VCaP (cell line): Measurements from ENCODE around the gene CUL1.

Experiments used
- H3K27ac ChIP-seq: fragments of 450-650 bp; 2 replicates; pipeline ENCODE4 v1.5.1; 2017
- TF ChIP-seq, protein P1 (sequence below): fragments of 450-650 bp; conservative IDR thresholded peaks from 2 replicates; pipeline ENCODE4 v1.5.1; 2017; ENCODE audit warnings: mild to moderate bottlenecking, moderate library complexity

The CUL1 gene

DNA sequence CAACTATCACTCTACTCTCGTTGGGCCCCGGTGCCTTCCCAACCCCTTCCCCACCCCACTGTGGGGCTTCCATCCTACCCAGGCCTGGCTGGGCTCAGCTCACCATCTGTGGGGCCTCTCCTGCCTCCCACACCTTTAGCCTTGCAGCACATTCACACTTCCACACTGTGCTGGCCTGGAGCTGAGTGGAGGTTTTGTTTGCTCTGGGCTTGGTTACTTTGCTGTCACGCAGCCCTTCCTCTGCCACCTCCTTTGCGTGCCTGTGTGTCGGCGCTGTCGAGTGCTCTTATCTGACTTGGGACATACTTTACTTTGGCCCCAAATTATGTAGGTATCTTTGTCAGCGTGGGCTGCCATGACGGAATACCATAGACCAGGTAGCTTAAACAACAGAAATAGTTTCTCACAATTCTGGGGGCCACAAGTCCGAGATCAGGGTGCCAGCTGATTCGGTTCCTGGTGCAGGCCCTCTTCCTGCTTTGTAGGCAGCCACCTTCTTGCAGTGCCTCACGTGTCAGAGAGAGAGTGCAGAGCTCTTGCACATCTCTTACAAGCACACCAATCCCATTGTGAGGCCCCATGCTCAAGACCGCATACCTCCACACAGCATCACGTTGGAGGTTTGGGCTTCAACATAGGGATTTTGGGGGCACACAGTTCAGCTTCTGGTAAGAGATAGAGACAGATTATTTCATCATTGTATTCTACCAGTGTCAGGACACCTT lies 89.0 kb downstream of the CUL1 start:
- TF ChIP-seq, protein P1, sequence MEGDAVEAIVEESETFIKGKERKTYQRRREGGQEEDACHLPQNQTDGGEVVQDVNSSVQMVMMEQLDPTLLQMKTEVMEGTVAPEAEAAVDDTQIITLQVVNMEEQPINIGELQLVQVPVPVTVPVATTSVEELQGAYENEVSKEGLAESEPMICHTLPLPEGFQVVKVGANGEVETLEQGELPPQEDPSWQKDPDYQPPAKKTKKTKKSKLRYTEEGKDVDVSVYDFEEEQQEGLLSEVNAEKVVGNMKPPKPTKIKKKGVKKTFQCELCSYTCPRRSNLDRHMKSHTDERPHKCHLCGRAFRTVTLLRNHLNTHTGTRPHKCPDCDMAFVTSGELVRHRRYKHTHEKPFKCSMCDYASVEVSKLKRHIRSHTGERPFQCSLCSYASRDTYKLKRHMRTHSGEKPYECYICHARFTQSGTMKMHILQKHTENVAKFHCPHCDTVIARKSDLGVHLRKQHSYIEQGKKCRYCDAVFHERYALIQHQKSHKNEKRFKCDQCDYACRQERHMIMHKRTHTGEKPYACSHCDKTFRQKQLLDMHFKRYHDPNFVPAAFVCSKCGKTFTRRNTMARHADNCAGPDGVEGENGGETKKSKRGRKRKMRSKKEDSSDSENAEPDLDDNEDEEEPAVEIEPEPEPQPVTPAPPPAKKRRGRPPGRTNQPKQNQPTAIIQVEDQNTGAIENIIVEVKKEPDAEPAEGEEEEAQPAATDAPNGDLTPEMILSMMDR: no peak
- H3K27ac ChIP-seq: no peak overlapping the region

DNA sequence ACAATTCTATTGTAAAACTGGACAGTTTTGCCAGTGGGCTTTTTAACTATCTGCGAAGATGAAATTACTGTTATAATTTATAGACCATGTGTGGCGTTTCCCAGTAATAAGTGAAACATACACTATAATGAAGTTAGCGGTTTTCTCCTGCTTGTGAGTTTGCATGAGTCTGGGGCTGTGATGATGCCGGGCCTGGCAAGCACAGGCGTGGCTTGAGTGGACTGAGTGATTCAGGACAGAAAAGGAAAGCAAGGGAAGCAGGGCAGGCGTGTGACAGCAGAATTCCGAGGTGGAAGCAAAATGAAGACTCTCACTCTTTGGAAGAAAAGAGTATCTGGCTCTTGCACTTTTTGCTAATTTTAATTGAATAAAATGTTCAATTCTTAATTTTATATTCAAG lies 90.5 kb downstream of the CUL1 start:
- H3K27ac ChIP-seq: no peak overlapping the region
- TF ChIP-seq, protein P1: no peak

DNA sequence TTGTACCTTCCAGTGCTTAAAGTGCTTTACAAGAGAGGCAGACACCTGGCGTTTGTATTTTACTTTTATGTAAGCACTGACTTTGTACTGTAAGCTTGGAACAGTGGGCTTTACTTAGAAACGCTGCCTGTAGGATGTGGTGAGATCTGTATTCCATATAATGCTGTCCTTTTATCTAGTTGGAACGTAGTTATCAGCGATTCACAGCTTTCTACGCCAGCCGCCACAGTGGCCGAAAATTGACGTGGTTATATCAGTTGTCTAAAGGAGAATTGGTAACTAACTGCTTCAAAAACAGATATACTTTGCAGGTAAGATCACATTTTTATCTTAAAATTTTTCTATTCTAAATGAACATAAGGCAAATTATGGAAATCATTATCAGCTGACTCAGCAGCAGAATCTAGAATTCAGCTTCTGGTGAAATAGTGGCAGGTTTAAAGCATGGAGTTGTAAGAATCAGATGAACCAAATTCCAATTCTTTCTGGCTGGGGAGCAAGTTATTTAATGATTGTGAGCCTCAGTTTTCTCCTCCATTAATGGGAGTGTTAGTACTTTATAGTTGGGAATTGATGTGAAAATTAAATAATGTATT lies 91.5 kb downstream of the CUL1 start:
- no peak overlapping the region for H3K27ac ChIP-seq
- TF ChIP-seq, protein P1: no peak

DNA sequence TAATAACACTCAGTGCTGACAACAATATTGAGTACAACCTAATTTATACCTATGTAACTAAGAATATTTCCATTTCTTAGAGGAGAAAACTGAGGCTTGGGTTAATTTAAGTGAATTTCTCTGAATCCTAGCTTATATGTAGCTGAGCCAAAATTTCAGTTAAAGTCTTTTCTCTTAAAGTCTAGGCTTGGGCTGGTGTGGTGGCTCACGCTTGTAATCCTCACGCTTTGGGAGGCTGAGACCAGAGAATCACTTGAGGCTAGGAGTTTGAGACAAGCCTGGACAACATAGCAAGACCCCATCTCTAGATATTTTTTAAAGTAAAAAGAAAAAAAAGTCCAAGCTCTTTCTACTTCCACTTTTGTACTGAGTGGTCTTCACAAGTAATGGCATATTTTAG lies 92.1 kb downstream of the CUL1 start:
- TF ChIP-seq, protein P1: no peak

DNA sequence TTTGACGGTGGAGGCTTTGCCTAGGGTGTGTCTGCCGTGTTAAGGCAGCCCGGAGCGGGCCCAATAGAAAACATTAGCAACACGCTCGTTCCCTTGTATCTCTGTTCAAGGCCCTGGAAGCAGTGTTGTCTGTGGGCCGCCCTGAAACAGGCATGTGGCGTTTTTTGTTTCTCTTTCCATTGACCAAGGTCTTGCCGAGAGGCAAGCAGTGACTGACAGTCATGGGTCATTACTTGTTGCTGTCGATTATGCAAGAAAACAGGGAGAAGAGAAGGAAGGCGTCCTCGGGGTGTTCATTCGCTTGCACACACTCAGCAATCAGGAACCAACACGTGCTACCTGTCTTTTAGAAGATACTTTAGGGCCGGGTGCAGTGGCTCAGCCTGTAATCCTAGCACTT lies 92.8 kb downstream of the CUL1 start:
- no peak overlapping the region for H3K27ac ChIP-seq
- TF ChIP-seq, protein P1: no peak

More for the DNA sequence above, 92.1 kb downstream of the CUL1 start:
- H3K27ac ChIP-seq: no peak overlapping the region

DNA sequence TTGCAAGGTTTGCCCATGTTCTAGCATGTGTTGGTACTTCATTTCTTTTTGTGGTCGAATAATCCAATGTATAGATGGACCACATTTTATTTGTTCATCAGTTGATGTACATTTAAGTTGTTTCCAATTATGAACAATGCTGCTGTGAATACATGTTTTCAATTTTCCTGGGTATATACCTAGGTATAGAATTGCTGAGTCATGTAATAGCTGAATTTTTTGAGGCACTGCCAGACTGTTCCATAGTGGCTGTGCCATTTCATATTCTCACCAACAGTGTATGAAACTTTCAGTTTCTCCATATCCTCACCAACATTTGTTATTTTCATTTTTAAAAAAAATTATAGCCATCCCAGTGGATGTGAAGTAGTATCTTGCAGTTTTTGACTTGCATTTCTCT lies 94.9 kb downstream of the CUL1 start:
- TF ChIP-seq, protein P1: no peak
- H3K27ac ChIP-seq: no peak overlapping the region

DNA sequence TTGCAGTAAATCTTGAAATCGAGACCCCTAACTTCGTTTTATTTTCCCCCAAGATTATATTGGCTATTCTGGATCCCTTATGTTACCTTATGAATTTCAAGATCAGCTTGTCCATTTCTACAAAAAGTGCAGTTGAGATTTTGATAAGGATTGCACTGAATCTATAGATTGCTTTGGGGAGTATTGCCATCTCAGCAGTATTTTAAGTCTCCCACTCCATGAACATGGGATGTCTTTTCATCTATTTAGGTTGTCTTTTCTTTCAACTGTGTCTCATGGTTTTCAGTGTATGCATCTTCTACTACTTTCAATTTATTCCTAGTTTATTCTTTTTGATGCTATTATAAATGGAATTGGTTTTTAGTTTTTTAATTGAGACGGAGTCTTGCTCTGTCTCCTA lies 95.8 kb downstream of the CUL1 start:
- H3K27ac ChIP-seq: no peak overlapping the region
- TF ChIP-seq, protein P1: no peak
